Naive thymus-derived CD4-positive, alpha-beta T cell (primary cell): ENCODE data around the gene BIN1. TPM values are rescaled to one million over a fixed set of nuclear protein-coding genes. Genes with fewer than 3 reads are reported as not detected.
"Not testable (repeated sequence)": the region's sequence is repeated elsewhere in the genome, so short reads cannot be mapped to it uniquely, and the experiment has no call there.

Experiments
- ATAC-seq: fragments of 150-1000 bp; cut with Tn5 transposase; 2 replicates; pipeline ENCODE4 v1.10.0; 2021; ENCODE audit warnings: mild to moderate bottlenecking, moderate library complexity
- CTCF ChIA-PET: fragments of 350-600 bp; sonication (Branson Sonifier 250); formaldehyde crosslinking; loops from one replicate; lab custom pipeline; 2021; ENCODE audit warnings: antibody characterized with exemption; lab: Charles Lee
- POLR2A ChIA-PET: fragments of 350-600 bp; sonication (Branson Sonifier 250); formaldehyde crosslinking; loops from one replicate; lab custom pipeline; 2021; ENCODE audit warnings: antibody characterized with exemption, inconsistent platforms; lab: Charles Lee
- DNase-seq, 9 donors: peaks; one replicate each; pipeline versions ENCODE4 v3.0.0 to v3.0.0-alpha.2; 2020 to 2022; ENCODE audit warnings: mixed read lengths in 1 of 9
- H3K27ac ChIP-seq: one replicate; pipeline ENCODE4 v1.7.0; 2013; ENCODE audit warnings: mild to moderate bottlenecking, low read depth, low read length, moderate library complexity
- H3K27me3 ChIP-seq, 2 donors: one replicate each; pipeline ENCODE4 v1.7.0; 2013; ENCODE audit warnings: low read length in 2 of 2, mild to moderate bottlenecking in 2 of 2, moderate library complexity in 2 of 2; ENCODE audit not compliant: control insufficient read depth in 2 of 2, insufficient read depth in 2 of 2
- H3K36me3 ChIP-seq, 3 experiments: 1 replicate in 2 of 3; 2 replicates in 1 of 3; pipeline ENCODE4 v1.7.0; 2013; ENCODE audit warnings: low read length in 3 of 3, mild to moderate bottlenecking in 3 of 3, moderate library complexity in 1 of 3; ENCODE audit not compliant: insufficient read depth in 3 of 3, control insufficient read depth in 2 of 3
- H3K4me1 ChIP-seq, 2 donors: one replicate each; pipeline ENCODE4 v1.7.0; 2013; ENCODE audit warnings: low read length in 2 of 2, mild to moderate bottlenecking in 2 of 2, moderate library complexity in 1 of 2; ENCODE audit not compliant: control insufficient read depth in 2 of 2, insufficient read depth in 2 of 2
- H3K4me3 ChIP-seq: 2 replicates; pipeline ENCODE4 v1.7.0; 2013; ENCODE audit warnings: mild to moderate bottlenecking, low read length
- H3K9me3 ChIP-seq, 3 experiments: 1 replicate in 2 of 3; 2 replicates in 1 of 3; pipeline ENCODE4 v1.7.0; 2013; ENCODE audit warnings: low read length in 3 of 3; ENCODE audit not compliant: control insufficient read depth in 2 of 3
- H3K27ac Mint-ChIP-seq, 9 donors: one replicate each; pipeline ENCODE4 v1.8.0; 2020 to 2022; ENCODE audit warnings: mixed read lengths in 9 of 9, mild to moderate bottlenecking in 8 of 9, moderate library complexity in 5 of 9, inconsistent platforms in 2 of 9
- H3K27me3 Mint-ChIP-seq, 5 donors: one replicate each; pipeline ENCODE4 v1.8.0; 2021 to 2022; ENCODE audit warnings: mixed read lengths in 5 of 5, mild to moderate bottlenecking in 1 of 5
- H3K36me3 Mint-ChIP-seq, 5 donors: one replicate each; pipeline ENCODE4 v1.8.0; 2020 to 2022; ENCODE audit warnings: mixed read lengths in 5 of 5, mild to moderate bottlenecking in 3 of 5, inconsistent platforms in 1 of 5
- H3K4me1 Mint-ChIP-seq, 7 donors: one replicate each; pipeline ENCODE4 v1.8.0; 2020 to 2022; ENCODE audit warnings: mixed read lengths in 7 of 7, mild to moderate bottlenecking in 3 of 7, inconsistent platforms in 1 of 7
- H3K4me3 Mint-ChIP-seq, 10 donors: one replicate each; pipeline ENCODE4 v1.8.0; 2020 to 2022; ENCODE audit warnings: mild to moderate bottlenecking in 10 of 10, mixed read lengths in 10 of 10, moderate library complexity in 6 of 10, inconsistent platforms in 2 of 10
- H3K9me3 Mint-ChIP-seq, 11 donors: one replicate each; pipeline ENCODE4 v1.8.0; 2020 to 2022; ENCODE audit warnings: mixed read lengths in 11 of 11, mild to moderate bottlenecking in 4 of 11, inconsistent platforms in 1 of 11, moderate library complexity in 1 of 11
- intact Hi-C, 2 donors: fragments of 100-400 bp; cut with micrococcal nuclease; formaldehyde crosslinking; loops; one replicate each; pipeline ENCODE4 v1.15.1; 2023
- polyA plus RNA-seq, 2 donors: library from polyadenylated mRNA; unstranded; fragments of 300-500 nt; fragmentation: Illumina TruSeq; gene quantifications; one replicate each; pipeline ENCODE4 v1.2.3, GENCODE V29; 2021
- total RNA-seq, 6 experiments: library from RNA in 5 of 6; stranded (reverse) in 5 of 6; gene quantifications; 1 replicate in 5 of 6; 2 replicates in 1 of 6; pipeline ENCODE4 v1.2.3 and lab custom pipeline; 2021 to 2026

The BIN1 gene
- total and polyA plus RNA-seq, 7 experiments from 2014 or later: 103 to 161 (median 117) TPM

- no peak for ATAC-seq
- intact Hi-C loops: no loop called here
- H3K4me1 Mint-ChIP-seq: peaks cover 0 to 5% (median 0%) of the 10 kb centered on the region in 7 donors
- Histone ChIP-seq H3K27me3 (no peaks in the 10 kb centered on the region), H3K4me1 (no peaks in the 10 kb centered on the region), H3K36me3 (no peaks in the 10 kb centered on the region), H3K9me3 (no peaks in the 10 kb centered on the region), H3K27ac (no peak overlapping the region), H3K4me3 (no peak overlapping the region)
- peaks cover 0 to 28% (median 3%) of the 10 kb centered on the region in 5 donors for H3K27me3 Mint-ChIP-seq
- peaks cover 0 to under 1% (median 0%) of the 10 kb centered on the region in 11 donors for H3K9me3 Mint-ChIP-seq
- H3K4me3 Mint-ChIP-seq: no peak overlapping the region
- ChIA-PET POLR2A (no interaction called here), CTCF (no interaction called here)
- no peaks in the 10 kb centered on the region for H3K36me3 Mint-ChIP-seq
- no peak overlapping the region for H3K27ac Mint-ChIP-seq
- DNase-seq: no peak
These were observed 18.9 kb upstream of the BIN1 start for GRCh38 chr2:127125821-127126220.

DNA sequence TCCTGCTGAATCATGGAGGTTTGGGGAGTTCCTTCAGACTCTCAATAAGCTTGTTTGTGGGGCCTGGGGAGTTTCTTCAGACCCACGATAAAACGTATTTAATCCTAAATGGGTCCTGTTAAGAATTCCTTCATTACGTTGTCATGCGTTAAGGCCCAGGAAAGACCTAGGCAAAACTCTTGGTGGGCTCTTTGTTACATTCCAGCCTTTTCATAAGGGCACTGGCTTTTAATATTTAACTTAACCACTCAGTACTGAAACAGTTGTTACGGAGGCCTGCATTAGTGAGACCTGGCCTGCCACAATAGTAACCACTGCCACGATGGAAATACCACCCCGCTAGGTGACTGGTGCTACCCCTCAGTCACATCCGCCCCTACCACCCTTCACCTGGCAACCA is 17.5 kb upstream of the BIN1 start:
- Histone ChIP-seq H3K27me3 (no peaks in the 10 kb centered on the region), H3K4me1 (no peaks in the 10 kb centered on the region), H3K9me3 (no peaks in the 10 kb centered on the region), H3K27ac (no peak overlapping the region), H3K36me3 (no peaks in the 10 kb centered on the region), H3K4me3 (no peak overlapping the region)
- peaks cover 0 to 5% (median 0%) of the 10 kb centered on the region in 7 donors for H3K4me1 Mint-ChIP-seq
- intact Hi-C loops: no loop called here
- peaks cover 0 to 5% (median 0%) of the 10 kb centered on the region in 11 donors for H3K9me3 Mint-ChIP-seq
- peaks cover 0 to 26% (median 0%) of the 10 kb centered on the region in 5 donors for H3K27me3 Mint-ChIP-seq
- DNase-seq (no peak), ATAC-seq (no peak)
- POLR2A ChIA-PET: no interaction called here
- no peak overlapping the region for H3K27ac Mint-ChIP-seq
- H3K4me3 Mint-ChIP-seq: no peak overlapping the region
- no peaks in the 10 kb centered on the region for H3K36me3 Mint-ChIP-seq
- CTCF ChIA-PET: no interaction called here

- no peaks in the 10 kb centered on the region for H3K9me3 ChIP-seq
- no peaks in the 10 kb centered on the region for H3K4me1 ChIP-seq
- POLR2A ChIA-PET: no interaction called here
- no peak overlapping the region for H3K4me3 ChIP-seq
- no peaks in the 10 kb centered on the region for H3K27me3 ChIP-seq
- Mint-ChIP-seq H3K27me3 (peaks cover 0 to 14% (median 0%) of the 10 kb centered on the region in 5 donors), H3K27ac (no peak overlapping the region), H3K36me3 (no peaks in the 10 kb centered on the region), H3K4me1 (no peaks in the 10 kb centered on the region), H3K4me3 (no peak overlapping the region), H3K9me3 (peaks cover 0 to 5% (median 0%) of the 10 kb centered on the region in 11 donors)
- CTCF ChIA-PET: no interaction called here
- no peak overlapping the region for H3K27ac ChIP-seq
- ATAC-seq (no peak), DNase-seq (no peak)
- no peaks in the 10 kb centered on the region for H3K36me3 ChIP-seq
- intact Hi-C loops: no loop called here
These were observed 15.5 kb upstream of the BIN1 start for GRCh38 chr2:127122361-127123027.

DNA sequence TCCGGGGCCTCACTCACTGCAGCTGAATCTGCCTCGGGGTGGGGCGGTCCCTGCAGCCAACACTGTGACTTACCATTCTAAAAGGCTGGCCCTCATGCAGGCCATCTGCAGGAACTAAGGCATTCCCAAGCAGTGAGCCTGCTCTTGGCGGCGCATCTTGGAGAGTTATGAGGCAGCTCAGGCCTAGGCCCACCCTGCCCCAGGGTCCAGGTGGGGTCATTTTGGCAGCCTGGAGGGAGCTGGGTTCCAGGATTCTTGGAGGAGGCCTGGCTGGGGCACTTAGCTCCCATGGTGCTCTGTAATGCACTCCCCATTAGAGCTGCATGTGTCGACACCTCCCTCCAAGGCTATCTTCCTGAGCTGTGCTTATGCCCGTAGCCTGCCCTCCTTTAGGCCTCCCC is 14.8 kb upstream of the BIN1 start:
- no peak overlapping the region for H3K27ac ChIP-seq
- Mint-ChIP-seq H3K9me3 (peaks cover 0 to 5% (median 0%) of the 10 kb centered on the region in 11 donors), H3K36me3 (no peaks in the 10 kb centered on the region), H3K4me1 (no peaks in the 10 kb centered on the region), H3K4me3 (no peak overlapping the region), H3K27me3 (peaks cover 0 to 13% (median 0%) of the 10 kb centered on the region in 5 donors), H3K27ac (no peak overlapping the region)
- ATAC-seq (no peak), DNase-seq (no peak)
- no peak overlapping the region for H3K4me3 ChIP-seq
- H3K4me1 ChIP-seq: no peaks in the 10 kb centered on the region
- ChIA-PET POLR2A (no interaction called here), CTCF (no interaction called here)
- H3K9me3 ChIP-seq: no peaks in the 10 kb centered on the region
- intact Hi-C loops: no loop called here
- no peaks in the 10 kb centered on the region for H3K36me3 ChIP-seq
- H3K27me3 ChIP-seq: no peaks in the 10 kb centered on the region

DNA sequence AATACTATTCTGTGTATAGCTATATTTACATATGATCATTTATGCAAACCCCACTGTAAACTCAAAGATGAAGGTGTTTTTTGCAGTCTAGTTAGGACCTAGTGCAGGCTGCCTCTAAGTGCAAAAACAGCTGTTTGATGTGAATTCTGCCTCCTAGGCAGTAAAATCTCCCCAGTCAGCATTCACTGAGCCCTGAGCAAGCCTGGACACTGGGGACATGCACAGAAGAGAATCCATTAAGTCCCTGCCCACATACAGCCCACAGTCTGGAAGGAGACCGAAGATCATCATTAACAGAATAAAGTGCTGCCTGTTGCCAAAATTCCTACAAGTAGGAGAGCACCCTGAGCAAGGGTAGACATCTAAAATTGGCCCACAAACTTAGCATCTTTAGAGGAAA is 14.4 kb upstream of the BIN1 start:
- CTCF ChIA-PET: no interaction called here
- no peaks in the 10 kb centered on the region for H3K4me1 Mint-ChIP-seq

DNA sequence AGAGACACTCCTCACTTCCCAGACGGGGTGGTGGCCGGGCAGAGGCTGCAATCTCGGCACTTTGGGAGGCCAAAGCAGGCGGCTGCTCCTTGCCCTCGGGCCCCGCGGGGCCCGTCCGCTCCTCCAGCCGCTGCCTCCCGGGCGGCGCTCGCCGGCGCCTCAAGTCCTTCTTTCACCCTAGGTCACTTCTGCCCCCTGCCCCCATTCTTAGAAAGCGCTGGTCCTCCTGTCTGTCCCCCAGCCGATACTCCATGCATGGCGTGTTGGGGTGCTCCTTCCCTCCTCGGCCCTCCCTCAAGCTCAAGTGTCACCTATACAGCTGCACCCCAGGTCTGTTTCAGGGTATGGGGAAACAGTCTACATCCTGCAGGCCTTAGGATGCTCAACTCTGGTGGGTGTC is 13.5 kb upstream of the BIN1 start:
- H3K4me3 Mint-ChIP-seq, CTCF ChIA-PET, H3K36me3 Mint-ChIP-seq, H3K4me3 ChIP-seq, H3K36me3 ChIP-seq, H3K27ac ChIP-seq, H3K27me3 ChIP-seq, intact Hi-C loops, H3K9me3 Mint-ChIP-seq, DNase-seq, H3K4me1 ChIP-seq, ATAC-seq, H3K27me3 Mint-ChIP-seq, H3K4me1 Mint-ChIP-seq, H3K9me3 ChIP-seq, POLR2A ChIA-PET: not testable (repeated sequence)
- peak overlapping the region in 1 of 9 donors; percentile 18 for H3K27ac Mint-ChIP-seq

More for the DNA sequence above, 14.4 kb upstream of the BIN1 start:
- H3K27ac ChIP-seq: no peak overlapping the region
- Mint-ChIP-seq H3K36me3 (no peaks in the 10 kb centered on the region), H3K9me3 (peaks cover 0 to 5% (median 0%) of the 10 kb centered on the region in 11 donors), H3K27ac (no peak overlapping the region), H3K4me3 (no peak overlapping the region), H3K27me3 (peaks cover 0 to 9% (median 0%) of the 10 kb centered on the region in 5 donors)
- intact Hi-C loops: no loop called here
- no peak overlapping the region for H3K4me3 ChIP-seq
- DNase-seq (no peak), ATAC-seq (no peak)
- POLR2A ChIA-PET: no interaction called here
- H3K27me3 ChIP-seq: no peaks in the 10 kb centered on the region
- H3K9me3 ChIP-seq: no peaks in the 10 kb centered on the region
- H3K36me3 ChIP-seq: no peaks in the 10 kb centered on the region
- no peaks in the 10 kb centered on the region for H3K4me1 ChIP-seq

GRCh38 chr2:127118467-127118866 is 11.5 kb upstream of the BIN1 start:
- no peaks in the 10 kb centered on the region for H3K36me3 ChIP-seq
- ATAC-seq: no peak
- H3K4me1 Mint-ChIP-seq: no peaks in the 10 kb centered on the region

More at GRCh38 chr2:127118467-127118866, 11.5 kb upstream of the BIN1 start:
- Histone ChIP-seq H3K4me1 (no peaks in the 10 kb centered on the region), H3K4me3 (no peak overlapping the region), H3K9me3 (no peaks in the 10 kb centered on the region), H3K27ac (no peak overlapping the region), H3K27me3 (no peaks in the 10 kb centered on the region)
- Mint-ChIP-seq H3K27ac (no peak overlapping the region), H3K36me3 (no peaks in the 10 kb centered on the region), H3K4me3 (no peak overlapping the region), H3K27me3 (peaks cover 0 to 9% (median 5%) of the 10 kb centered on the region in 5 donors), H3K9me3 (peaks cover 0 to 5% (median 0%) of the 10 kb centered on the region in 11 donors)
- no peak for DNase-seq
- CTCF ChIA-PET: no interaction called here
- intact Hi-C loops: no loop called here
- POLR2A ChIA-PET: no interaction called here
